Measurements from ENCODE around the gene MRPL22. TPM values are rescaled to one million over a fixed set of nuclear protein-coding genes. Genes with fewer than 3 reads are reported as not detected.

The MRPL22 gene
- total RNA-seq = 31.4 TPM
- long read RNA-seq, transcript MRPL22-207 (7 exons, 3,176 nt) = major isoform, 17 of 19 reads
- long read RNA-seq, partial matches to known transcripts = 2 of 19 reads
- long read RNA-seq, other reads (novel, unspliced or antisense) = 0 of 19 reads

GRCh38 chr5:154940772-154941620 lies at the start of gene MRPL22:
Gene MRPL22 (plus strand): TSS chr5:154941073. CDS start chr5:154941111, 38 bp downstream.
- Histone ChIP-seq H3K4me1 (peaks cover 40% of the 10 kb centered on the region), H3K36me3 (no peaks in the 10 kb centered on the region), H3K4me3 (peak within 1 kb of the TSS; percentile 92), H3K27me3 (no peaks in the 10 kb centered on the region), H3K9me3 (no peaks in the 10 kb centered on the region), H3K27ac (peak within 1 kb of the TSS; percentile 87)
- ATAC-seq = peak; percentile 86
- TF ChIP-seq, protein P1, sequence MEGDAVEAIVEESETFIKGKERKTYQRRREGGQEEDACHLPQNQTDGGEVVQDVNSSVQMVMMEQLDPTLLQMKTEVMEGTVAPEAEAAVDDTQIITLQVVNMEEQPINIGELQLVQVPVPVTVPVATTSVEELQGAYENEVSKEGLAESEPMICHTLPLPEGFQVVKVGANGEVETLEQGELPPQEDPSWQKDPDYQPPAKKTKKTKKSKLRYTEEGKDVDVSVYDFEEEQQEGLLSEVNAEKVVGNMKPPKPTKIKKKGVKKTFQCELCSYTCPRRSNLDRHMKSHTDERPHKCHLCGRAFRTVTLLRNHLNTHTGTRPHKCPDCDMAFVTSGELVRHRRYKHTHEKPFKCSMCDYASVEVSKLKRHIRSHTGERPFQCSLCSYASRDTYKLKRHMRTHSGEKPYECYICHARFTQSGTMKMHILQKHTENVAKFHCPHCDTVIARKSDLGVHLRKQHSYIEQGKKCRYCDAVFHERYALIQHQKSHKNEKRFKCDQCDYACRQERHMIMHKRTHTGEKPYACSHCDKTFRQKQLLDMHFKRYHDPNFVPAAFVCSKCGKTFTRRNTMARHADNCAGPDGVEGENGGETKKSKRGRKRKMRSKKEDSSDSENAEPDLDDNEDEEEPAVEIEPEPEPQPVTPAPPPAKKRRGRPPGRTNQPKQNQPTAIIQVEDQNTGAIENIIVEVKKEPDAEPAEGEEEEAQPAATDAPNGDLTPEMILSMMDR (IDR thresholded peaks at IDR 0.05) = no peak
- intact Hi-C loops (cut with DNase I) = no loop called here
- DNase-seq = peak; percentile 96

DNA sequence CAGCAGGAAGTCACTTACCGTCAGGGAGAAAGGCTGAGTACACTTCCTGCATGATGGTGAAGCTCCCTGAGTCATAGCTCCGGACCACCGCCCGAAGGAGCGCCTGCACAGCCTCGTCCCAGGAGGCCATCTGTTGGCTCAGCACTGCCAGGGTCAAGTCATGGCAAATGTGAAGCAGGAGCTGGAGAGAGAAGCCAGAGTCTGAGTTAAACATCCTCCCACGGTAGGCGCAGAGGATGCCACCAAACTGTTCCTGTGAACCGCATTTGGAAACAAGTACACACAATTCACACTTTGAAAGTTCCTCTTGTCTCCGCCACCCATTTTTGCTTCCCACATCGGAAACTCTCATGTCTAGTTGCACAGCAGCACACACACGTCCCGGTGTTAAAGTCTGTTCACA lies 48.5 kb upstream of the MRPL22 start:
- Histone ChIP-seq H3K27me3 (no peaks in the 10 kb centered on the region), H3K4me3 (no peak overlapping the region), H3K27ac (no peak overlapping the region), H3K36me3 (peaks cover 89% of the 10 kb centered on the region), H3K9me3 (no peaks in the 10 kb centered on the region), H3K4me1 (no peaks in the 10 kb centered on the region)
- ATAC-seq = no peak
- TF ChIP-seq, protein P1 (IDR thresholded peaks at IDR 0.05) = no peak
- DNase-seq = no peak
- intact Hi-C loops (cut with DNase I) = no loop called here

GRCh38 chr5:154893381-154893780 lies 47.5 kb upstream of the MRPL22 start:
- no peaks in the 10 kb centered on the region for H3K27me3 ChIP-seq
- ATAC-seq = no peak
- no peak for DNase-seq
- peaks cover 4% of the 10 kb centered on the region for H3K4me1 ChIP-seq
- intact Hi-C loops (cut with DNase I) = no loop called here
- H3K36me3 ChIP-seq = peaks cover 89% of the 10 kb centered on the region
- no peak overlapping the region for H3K4me3 ChIP-seq
- no peak overlapping the region for H3K27ac ChIP-seq
- no peaks in the 10 kb centered on the region for H3K9me3 ChIP-seq
- TF ChIP-seq, protein P1 (IDR thresholded peaks at IDR 0.05) = no peak

GRCh38 chr5:154895606-154896561 lies 45.0 kb upstream of the MRPL22 start:
- DNase-seq = no peak
- Histone ChIP-seq H3K27ac (no peak overlapping the region), H3K36me3 (peaks cover 78% of the 10 kb centered on the region), H3K4me1 (peaks cover 23% of the 10 kb centered on the region), H3K27me3 (no peaks in the 10 kb centered on the region), H3K4me3 (no peak overlapping the region), H3K9me3 (no peaks in the 10 kb centered on the region)
- ATAC-seq = no peak
- intact Hi-C loops (cut with DNase I) = no loop called here
- TF ChIP-seq, protein P1 (IDR thresholded peaks at IDR 0.05) = no peak

DNA sequence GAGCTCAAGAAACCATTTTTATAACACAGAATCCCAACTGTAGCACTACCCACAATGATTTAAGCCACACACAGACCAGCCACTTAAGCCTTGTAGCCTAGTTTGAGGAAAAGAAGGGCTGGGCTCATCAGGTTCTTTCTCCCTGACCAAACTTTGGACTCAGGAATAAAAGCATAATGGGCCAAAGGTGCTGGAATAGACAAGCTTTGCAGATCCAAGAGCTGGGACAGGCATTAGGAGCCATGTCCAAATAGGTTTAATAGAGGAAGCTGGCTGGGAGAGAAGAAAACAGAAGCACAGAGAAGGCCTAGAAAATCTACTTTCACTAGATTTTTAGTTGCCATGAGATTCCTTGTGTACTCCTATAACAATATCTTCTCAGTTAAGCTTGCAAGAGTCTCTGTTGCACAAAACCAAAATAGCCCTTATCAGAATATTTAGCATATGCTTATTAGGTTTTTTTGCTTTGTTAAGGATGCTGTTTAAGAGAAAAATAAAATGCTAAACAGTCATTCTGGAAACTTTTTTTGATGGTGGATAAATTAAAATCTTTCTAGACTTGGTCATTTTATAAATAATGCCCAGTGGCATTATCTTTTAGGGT lies 44.2 kb upstream of the MRPL22 start:
- intact Hi-C loops (cut with DNase I) = no loop called here
- H3K36me3 ChIP-seq = peaks cover 78% of the 10 kb centered on the region
- no peak overlapping the region for H3K4me3 ChIP-seq
- TF ChIP-seq, protein P1 (IDR thresholded peaks at IDR 0.05) = no peak
- ATAC-seq (no peak), DNase-seq (no peak)
- peaks cover 23% of the 10 kb centered on the region for H3K4me1 ChIP-seq
- no peak overlapping the region for H3K27ac ChIP-seq
- no peaks in the 10 kb centered on the region for H3K9me3 ChIP-seq
- H3K27me3 ChIP-seq = no peaks in the 10 kb centered on the region
